Uterus (tissue), 4 donors: ENCODE measurements around the gene MAP3K10. TPM values are rescaled to one million over a fixed set of nuclear protein-coding genes. Genes with fewer than 3 reads are reported as not detected.
"Not testable (repeated sequence)": the region's sequence is repeated elsewhere in the genome, so short reads cannot be mapped to it uniquely, and the experiment has no call there.

Source experiments
- DNase-seq, 2 donors: peaks; one replicate each; pipeline ENCODE4 v3.0.0-alpha.2; 2019 to 2020
- H3K27ac ChIP-seq, 2 donors: fragments of 200-600 bp; sonication (generic); 1 replicate in 1 of 2; 2 replicates in 1 of 2; pipeline ENCODE4 v1.5.1; 2016 to 2018
- H3K27me3 ChIP-seq, 2 donors: fragments of 200-600 bp; sonication (generic); one replicate each; pipeline ENCODE4 v1.5.1; 2018 to 2019; ENCODE audit warnings: control low read depth in 1 of 2
- H3K36me3 ChIP-seq, 2 donors: fragments of 200-600 bp; sonication (generic); one replicate each; pipeline ENCODE4 v1.5.1; 2019; ENCODE audit warnings: control low read depth in 1 of 2
- H3K4me1 ChIP-seq, 2 donors: fragments of 200-600 bp; sonication (generic); one replicate each; pipeline ENCODE4 v1.5.1; 2018 to 2019; ENCODE audit warnings: control low read depth in 1 of 2
- H3K4me3 ChIP-seq, 2 donors: fragments of 200-600 bp; sonication (generic); 1 replicate in 1 of 2; 2 replicates in 1 of 2; pipeline ENCODE4 v1.5.1; 2018 to 2019; ENCODE audit warnings: mild to moderate bottlenecking in 1 of 2
- H3K9me3 ChIP-seq, 2 donors: fragments of 200-600 bp; sonication (generic); one replicate each; pipeline ENCODE4 v1.5.1; 2019; ENCODE audit warnings: control low read depth in 1 of 2
- CTCF ChIP-seq, 4 experiments: fragments of 200-600 bp in 2 of 4; fragments of 450-650 bp in 2 of 4; sonication (generic) in 2 of 4; IDR thresholded peaks; one replicate each; pipeline ENCODE4 v1.5.1; 2016 to 2019; ENCODE audit warnings: antibody characterized with exemption in 4 of 4, mild to moderate bottlenecking in 2 of 4, moderate library complexity in 1 of 4
- POLR2A ChIP-seq, 2 donors: fragments of 450-650 bp; IDR thresholded peaks; one replicate each; pipeline ENCODE4 v1.6.1; 2016; ENCODE audit warnings: antibody characterized with exemption in 2 of 2, mild to moderate bottlenecking in 1 of 2, moderate library complexity in 1 of 2
- intact Hi-C: fragments of 100-400 bp; cut with DNase I; formaldehyde crosslinking; loops from one replicate; pipeline ENCODE4 v1.15.1; 2023; ENCODE audit warnings: low total_unique reads
- total RNA-seq, 4 donors: library from RNA; depleted of rRNA in 3 of 4; stranded (reverse); fragments of >200 nt in 3 of 4; gene quantifications; one replicate each; pipeline versions ENCODE4 v1.1.0 to v1.2.4, GENCODE V29; 2014 to 2023
- donor health status: DM: yes; HTN: yes; CAD: no.

The MAP3K10 gene
- total RNA-seq, 4 donors from 2014 or later = 1.0 to 29.0 (median 3.1) TPM

- H3K27ac ChIP-seq = no peak overlapping the region
- H3K9me3 ChIP-seq = no peaks in the 10 kb centered on the region
- H3K27me3 ChIP-seq = no peaks in the 10 kb centered on the region
- intact Hi-C loops = loop anchor here (5.0 kb wide), 1 partner anchor 77 kb away; no protein-coding TSS in a partner anchor
- no peak for DNase-seq
- no peaks in the 10 kb centered on the region for H3K4me1 ChIP-seq
- no peak for TF ChIP-seq CTCF (IDR thresholded peaks at IDR 0.05)
- no peak for TF ChIP-seq POLR2A (IDR thresholded peaks at IDR 0.05)
- H3K36me3 ChIP-seq = no peaks in the 10 kb centered on the region
- no peak overlapping the region for H3K4me3 ChIP-seq
Measured at GRCh38 chr19:40144947-40145748, 46.1 kb upstream of the MAP3K10 start.

GRCh38 chr19:40145749-40146029 is 45.5 kb upstream of the MAP3K10 start:
- not testable (repeated sequence) for H3K27me3 ChIP-seq, H3K36me3 ChIP-seq, H3K27ac ChIP-seq, H3K9me3 ChIP-seq, H3K4me1 ChIP-seq, DNase-seq, H3K4me3 ChIP-seq
- intact Hi-C loops = loop anchor here (5.0 kb wide), 1 partner anchor 77 kb away; no protein-coding TSS in a partner anchor

- H3K27me3 ChIP-seq = no peaks in the 10 kb centered on the region
- no peak for DNase-seq
- H3K4me3 ChIP-seq = no peak overlapping the region
- H3K9me3 ChIP-seq = no peaks in the 10 kb centered on the region
- intact Hi-C loops = loop anchor here (5.0 kb wide), 1 partner anchor 75 kb away; no protein-coding TSS in a partner anchor
- H3K27ac ChIP-seq = no peak overlapping the region
- H3K36me3 ChIP-seq = no peaks in the 10 kb centered on the region
- TF ChIP-seq POLR2A (IDR thresholded peaks at IDR 0.05) (no peak), CTCF (IDR thresholded peaks at IDR 0.05) (no peak)
- no peaks in the 10 kb centered on the region for H3K4me1 ChIP-seq
Measured at GRCh38 chr19:40147338-40147692, 43.9 kb upstream of the MAP3K10 start.

- intact Hi-C loops = loop anchor here (5.0 kb wide), 1 partner anchor 74 kb away; no protein-coding TSS in a partner anchor
- no peaks in the 10 kb centered on the region for H3K9me3 ChIP-seq
- H3K36me3 ChIP-seq = no peaks in the 10 kb centered on the region
- TF ChIP-seq POLR2A (IDR thresholded peaks at IDR 0.05) = no peak
- TF ChIP-seq CTCF (IDR thresholded peaks at IDR 0.05) = no peak
- no peak overlapping the region for H3K27ac ChIP-seq
- H3K4me3 ChIP-seq = no peak overlapping the region
- H3K27me3 ChIP-seq = no peaks in the 10 kb centered on the region
- DNase-seq = no peak
- no peaks in the 10 kb centered on the region for H3K4me1 ChIP-seq
Measured at GRCh38 chr19:40147693-40148347, 43.4 kb upstream of the MAP3K10 start.

- no peaks in the 10 kb centered on the region for H3K27me3 ChIP-seq
- TF ChIP-seq POLR2A (IDR thresholded peaks at IDR 0.05) = no peak
- TF ChIP-seq CTCF (IDR thresholded peaks at IDR 0.05) = no peak
- H3K9me3 ChIP-seq = no peaks in the 10 kb centered on the region
- H3K27ac ChIP-seq = no peak overlapping the region
- H3K4me1 ChIP-seq = no peaks in the 10 kb centered on the region
- no peak overlapping the region for H3K4me3 ChIP-seq
- intact Hi-C loops = loop anchor here (5.0 kb wide), 1 partner anchor 73 kb away; no protein-coding TSS in a partner anchor
- no peak for DNase-seq
- H3K36me3 ChIP-seq = no peaks in the 10 kb centered on the region
Measured at GRCh38 chr19:40149501-40149900, 41.7 kb upstream of the MAP3K10 start.
